Activated T-helper 1 cell treated with anti-CD3 and anti-CD28 coated beads, Interleukin-2, amount 50 U/mL, for 16 hours (primary cell): Measurements from ENCODE around the gene LIN9.
"Not testable (repeated sequence)": the region's sequence is repeated elsewhere in the genome, so short reads cannot be mapped to it uniquely, and the experiment has no call there.

Experiments used
- DNase-seq, 2 donors: peaks; one replicate each; pipeline ENCODE4 v3.0.0-alpha.2; 2020; ENCODE audit warnings: low read depth in 1 of 2, low spot score in 1 of 2

The LIN9 gene

GRCh38 chr1:226308723-226309397 lies at the start of gene LIN9:
Gene LIN9, minus strand, starts transcription at chr1:226309164. Its CDS starts 25 bp downstream, at chr1:226309139.
- peak; percentile 83 to 85 for DNase-seq

- DNase-seq: no peak
Observed at GRCh38 chr1:226357416-226357815, 48.5 kb upstream of the LIN9 start.

GRCh38 chr1:226355669-226356551 lies 46.9 kb upstream of the LIN9 start:
- no peak for DNase-seq

GRCh38 chr1:226355016-226355415 lies 46.1 kb upstream of the LIN9 start:
- DNase-seq: no peak

GRCh38 chr1:226353698-226354525 lies 44.9 kb upstream of the LIN9 start:
- no peak for DNase-seq

GRCh38 chr1:226351709-226352108 lies 42.7 kb upstream of the LIN9 start:
- no peak for DNase-seq

GRCh38 chr1:226350519-226350865 lies 41.5 kb upstream of the LIN9 start:
- no peak for DNase-seq

- no peak for DNase-seq
Observed at GRCh38 chr1:226349801-226350518, 41.0 kb upstream of the LIN9 start.

GRCh38 chr1:226349081-226349480 lies 40.1 kb upstream of the LIN9 start:
- no peak for DNase-seq

GRCh38 chr1:226344441-226345259 lies 35.7 kb upstream of the LIN9 start:
- no peak for DNase-seq

- DNase-seq: no peak
Observed at GRCh38 chr1:226342656-226343055, 33.7 kb upstream of the LIN9 start.

- DNase-seq: not testable (repeated sequence)
Observed at GRCh38 chr1:226340111-226340510, 31.1 kb upstream of the LIN9 start.

- DNase-seq: no peak
Observed at GRCh38 chr1:226337276-226337875, 28.4 kb upstream of the LIN9 start.

GRCh38 chr1:226335661-226336060 lies 26.7 kb upstream of the LIN9 start:
- no peak for DNase-seq

GRCh38 chr1:226332947-226333346 lies 24.0 kb upstream of the LIN9 start:
- DNase-seq: no peak

GRCh38 chr1:226329237-226329636 lies 20.3 kb upstream of the LIN9 start:
- no peak for DNase-seq

- no peak for DNase-seq
Observed at GRCh38 chr1:226327761-226328162, 18.8 kb upstream of the LIN9 start.

- no peak for DNase-seq
Observed at GRCh38 chr1:226325178-226325577, 16.2 kb upstream of the LIN9 start.

GRCh38 chr1:226324479-226324878 lies 15.5 kb upstream of the LIN9 start:
- DNase-seq: no peak

- no peak for DNase-seq
Observed at GRCh38 chr1:226322986-226323385, 14.0 kb upstream of the LIN9 start.
